ENCODE data around the gene DNAJC21. TPM values are rescaled to one million over a fixed set of nuclear protein-coding genes. Genes with fewer than 3 reads are reported as not detected.

DNAJC21 gene
- total and polyA plus RNA-seq, 2 experiments from 2014 or later = 35.7 to 37.4 TPM

DNA sequence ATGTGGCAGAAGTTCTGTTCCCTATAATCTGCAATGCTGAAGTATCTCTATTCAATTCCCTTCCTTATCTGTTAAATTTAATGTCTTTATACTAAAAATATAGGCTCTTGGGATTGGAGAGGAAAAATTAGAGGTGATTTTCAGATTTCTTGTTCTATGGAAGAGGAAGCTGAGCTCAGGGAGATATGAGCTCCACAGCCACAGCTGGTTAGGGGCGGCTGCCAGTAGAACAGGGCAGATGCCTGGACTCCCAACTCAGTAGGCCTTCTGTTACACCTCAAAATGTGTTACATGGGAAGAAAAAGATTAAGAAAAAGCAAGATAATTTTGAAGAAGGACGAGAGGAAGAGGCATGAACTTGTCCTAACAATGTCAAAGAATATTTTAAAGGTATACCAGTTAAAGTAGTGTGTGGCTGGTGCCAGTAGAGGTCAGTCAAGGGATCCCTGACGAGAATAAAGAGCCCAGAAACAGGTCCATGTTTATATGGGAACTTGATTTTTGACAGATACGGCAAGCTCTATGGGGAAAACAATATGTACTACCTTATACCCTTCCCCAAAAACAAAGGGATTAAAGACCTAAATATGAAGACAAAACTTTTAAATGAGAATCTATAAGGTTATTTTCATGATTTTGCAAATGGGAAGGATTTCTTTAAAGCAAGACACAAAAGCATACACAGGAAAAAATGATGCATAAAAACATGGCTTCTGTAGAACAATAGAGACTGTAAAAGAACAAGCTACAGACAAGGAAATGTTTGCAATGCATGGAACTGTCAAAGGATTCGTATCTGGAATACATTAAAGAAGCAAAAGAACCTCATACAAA lies 28.7 kb downstream of the DNAJC21 start:
- Mint-ChIP-seq H3K9me3 (no peaks in the 10 kb centered on the region), H3K27ac (no peak overlapping the region), H3K27me3 (ENCODE audit: insufficient read depth, low read depth, poor library complexity) (peaks cover 3% of the 10 kb centered on the region), H3K4me3 (no peak overlapping the region), H3K36me3 (ENCODE audit: low read depth) (peaks cover 18% of the 10 kb centered on the region), H3K4me1 (no peaks in the 10 kb centered on the region)
- Histone ChIP-seq H3K27me3 (ENCODE audit: insufficient read depth) (no peaks in the 10 kb centered on the region), H4K20me1 (replicated peaks; ENCODE audit: insufficient read depth) (no peaks in the 10 kb centered on the region), H3K4me2 (no peak overlapping the region), H3K9me2 (ENCODE audit: insufficient read depth) (no peaks in the 10 kb centered on the region), H3K36me3 (ENCODE audit: insufficient read depth) (peaks cover 17% of the 10 kb centered on the region), H3K4me3 (no peak overlapping the region), H3F3A (replicated peaks; ENCODE audit: low read depth) (no peaks in the 10 kb centered on the region), H2AFZ (no peak overlapping the region), H3K27ac (ENCODE audit: low read depth) (no peak overlapping the region), H3K79me2 (replicated peaks; ENCODE audit: insufficient read depth) (no peaks in the 10 kb centered on the region; the same call in 1 of the 2 replicates), H3K4me1 (ENCODE audit: insufficient read depth) (no peaks in the 10 kb centered on the region)
- ATAC-seq (peak; percentile 85), DNase-seq (ENCODE audit: low spot score) (peak; percentile 62)
- TF ChIP-seq, protein P1, sequence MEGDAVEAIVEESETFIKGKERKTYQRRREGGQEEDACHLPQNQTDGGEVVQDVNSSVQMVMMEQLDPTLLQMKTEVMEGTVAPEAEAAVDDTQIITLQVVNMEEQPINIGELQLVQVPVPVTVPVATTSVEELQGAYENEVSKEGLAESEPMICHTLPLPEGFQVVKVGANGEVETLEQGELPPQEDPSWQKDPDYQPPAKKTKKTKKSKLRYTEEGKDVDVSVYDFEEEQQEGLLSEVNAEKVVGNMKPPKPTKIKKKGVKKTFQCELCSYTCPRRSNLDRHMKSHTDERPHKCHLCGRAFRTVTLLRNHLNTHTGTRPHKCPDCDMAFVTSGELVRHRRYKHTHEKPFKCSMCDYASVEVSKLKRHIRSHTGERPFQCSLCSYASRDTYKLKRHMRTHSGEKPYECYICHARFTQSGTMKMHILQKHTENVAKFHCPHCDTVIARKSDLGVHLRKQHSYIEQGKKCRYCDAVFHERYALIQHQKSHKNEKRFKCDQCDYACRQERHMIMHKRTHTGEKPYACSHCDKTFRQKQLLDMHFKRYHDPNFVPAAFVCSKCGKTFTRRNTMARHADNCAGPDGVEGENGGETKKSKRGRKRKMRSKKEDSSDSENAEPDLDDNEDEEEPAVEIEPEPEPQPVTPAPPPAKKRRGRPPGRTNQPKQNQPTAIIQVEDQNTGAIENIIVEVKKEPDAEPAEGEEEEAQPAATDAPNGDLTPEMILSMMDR (conservative IDR thresholded peaks at IDR 0.05; ENCODE audit: low read depth in 2 of 2) = peak; percentile 66 to 70
- TF ChIP-seq, protein P2, sequence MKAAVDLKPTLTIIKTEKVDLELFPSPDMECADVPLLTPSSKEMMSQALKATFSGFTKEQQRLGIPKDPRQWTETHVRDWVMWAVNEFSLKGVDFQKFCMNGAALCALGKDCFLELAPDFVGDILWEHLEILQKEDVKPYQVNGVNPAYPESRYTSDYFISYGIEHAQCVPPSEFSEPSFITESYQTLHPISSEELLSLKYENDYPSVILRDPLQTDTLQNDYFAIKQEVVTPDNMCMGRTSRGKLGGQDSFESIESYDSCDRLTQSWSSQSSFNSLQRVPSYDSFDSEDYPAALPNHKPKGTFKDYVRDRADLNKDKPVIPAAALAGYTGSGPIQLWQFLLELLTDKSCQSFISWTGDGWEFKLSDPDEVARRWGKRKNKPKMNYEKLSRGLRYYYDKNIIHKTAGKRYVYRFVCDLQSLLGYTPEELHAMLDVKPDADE (IDR thresholded peaks at IDR 0.05) = no peak

DNA sequence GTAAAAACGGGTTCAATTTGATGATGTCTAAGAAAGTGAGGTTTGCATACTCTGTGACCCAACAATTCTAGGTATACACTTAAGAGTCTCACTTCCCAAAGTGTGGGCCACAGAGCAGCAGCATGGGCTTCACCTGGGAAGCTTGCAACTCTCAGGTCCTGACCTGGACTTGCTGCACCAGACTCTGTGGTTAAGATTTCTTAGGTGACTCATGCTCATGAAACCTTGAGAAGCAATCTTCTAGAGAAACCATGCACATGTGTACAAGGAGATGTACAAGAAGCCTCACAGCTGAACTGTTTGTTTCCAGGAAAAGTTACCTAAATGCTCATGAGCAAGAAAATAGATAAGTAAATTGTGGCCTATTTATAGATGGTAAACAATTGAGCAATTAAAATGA lies 30.0 kb downstream of the DNAJC21 start:
- no peaks in the 10 kb centered on the region for H3K4me1 Mint-ChIP-seq
- Histone ChIP-seq H3K36me3 (ENCODE audit: insufficient read depth) (peaks cover 8% of the 10 kb centered on the region; the same call in 1 of the 2 replicates), H3K4me1 (ENCODE audit: insufficient read depth) (no peaks in the 10 kb centered on the region), H3K79me2 (replicated peaks; ENCODE audit: insufficient read depth) (no peaks in the 10 kb centered on the region; the same call in 1 of the 2 replicates), H2AFZ (no peak overlapping the region), H3F3A (replicated peaks; ENCODE audit: low read depth) (no peaks in the 10 kb centered on the region), H3K27me3 (ENCODE audit: insufficient read depth) (no peaks in the 10 kb centered on the region), H3K27ac (ENCODE audit: low read depth) (no peak overlapping the region), H3K4me2 (no peak overlapping the region), H4K20me1 (replicated peaks; ENCODE audit: insufficient read depth) (no peaks in the 10 kb centered on the region), H3K4me3 (no peak overlapping the region), H3K9me2 (ENCODE audit: insufficient read depth) (no peaks in the 10 kb centered on the region)
- H3K27ac Mint-ChIP-seq = no peak overlapping the region
- H3K9me3 Mint-ChIP-seq = no peaks in the 10 kb centered on the region
- DNase-seq (ENCODE audit: low spot score) (no peak), ATAC-seq (no peak)
- H3K36me3 Mint-ChIP-seq (ENCODE audit: low read depth) = peaks cover 13% of the 10 kb centered on the region
- TF ChIP-seq ZNF331 (CRISPR knock-in tag; IDR thresholded peaks at IDR 0.05; ENCODE audit: low read depth) (no peak), ZNF114 (CRISPR knock-in tag; IDR thresholded peaks at IDR 0.05) (no peak), CREB1 (CRISPR knock-in tag; IDR thresholded peaks at IDR 0.05; ENCODE audit: low read depth) (no peak), EZH2phosphoT487 (IDR thresholded peaks at IDR 0.05; ENCODE audit: unreplicated experiment) (no peak), JUNB (IDR thresholded peaks at IDR 0.05; ENCODE audit: unreplicated experiment) (no peak), EZH2 (IDR thresholded peaks at IDR 0.05; ENCODE audit: low read depth, unreplicated experiment) (no peak), NANOG (IDR thresholded peaks at IDR 0.05; ENCODE audit: borderline replicate concordance) (no peak)
- TF ChIP-seq, protein P3, sequence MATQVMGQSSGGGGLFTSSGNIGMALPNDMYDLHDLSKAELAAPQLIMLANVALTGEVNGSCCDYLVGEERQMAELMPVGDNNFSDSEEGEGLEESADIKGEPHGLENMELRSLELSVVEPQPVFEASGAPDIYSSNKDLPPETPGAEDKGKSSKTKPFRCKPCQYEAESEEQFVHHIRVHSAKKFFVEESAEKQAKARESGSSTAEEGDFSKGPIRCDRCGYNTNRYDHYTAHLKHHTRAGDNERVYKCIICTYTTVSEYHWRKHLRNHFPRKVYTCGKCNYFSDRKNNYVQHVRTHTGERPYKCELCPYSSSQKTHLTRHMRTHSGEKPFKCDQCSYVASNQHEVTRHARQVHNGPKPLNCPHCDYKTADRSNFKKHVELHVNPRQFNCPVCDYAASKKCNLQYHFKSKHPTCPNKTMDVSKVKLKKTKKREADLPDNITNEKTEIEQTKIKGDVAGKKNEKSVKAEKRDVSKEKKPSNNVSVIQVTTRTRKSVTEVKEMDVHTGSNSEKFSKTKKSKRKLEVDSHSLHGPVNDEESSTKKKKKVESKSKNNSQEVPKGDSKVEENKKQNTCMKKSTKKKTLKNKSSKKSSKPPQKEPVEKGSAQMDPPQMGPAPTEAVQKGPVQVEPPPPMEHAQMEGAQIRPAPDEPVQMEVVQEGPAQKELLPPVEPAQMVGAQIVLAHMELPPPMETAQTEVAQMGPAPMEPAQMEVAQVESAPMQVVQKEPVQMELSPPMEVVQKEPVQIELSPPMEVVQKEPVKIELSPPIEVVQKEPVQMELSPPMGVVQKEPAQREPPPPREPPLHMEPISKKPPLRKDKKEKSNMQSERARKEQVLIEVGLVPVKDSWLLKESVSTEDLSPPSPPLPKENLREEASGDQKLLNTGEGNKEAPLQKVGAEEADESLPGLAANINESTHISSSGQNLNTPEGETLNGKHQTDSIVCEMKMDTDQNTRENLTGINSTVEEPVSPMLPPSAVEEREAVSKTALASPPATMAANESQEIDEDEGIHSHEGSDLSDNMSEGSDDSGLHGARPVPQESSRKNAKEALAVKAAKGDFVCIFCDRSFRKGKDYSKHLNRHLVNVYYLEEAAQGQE (IDR thresholded peaks at IDR 0.05; ENCODE audit: unreplicated experiment) = no peak
- peaks cover 3% of the 10 kb centered on the region for H3K27me3 Mint-ChIP-seq (ENCODE audit: insufficient read depth, low read depth, poor library complexity)
- H3K4me3 Mint-ChIP-seq = no peak overlapping the region

Data from GM23338 (cell line).